Measurements from ENCODE around the gene THAP4.

- TF ChIP-seq CTCF (IDR thresholded peaks at IDR 0.05; ENCODE audit: low read length) (no peak), EZH2 (optimal IDR thresholded peaks at IDR 0.05; ENCODE audit: low read depth, low read length) (no peak)
These were observed 63.2 kb downstream of the THAP4 start for GRCh38 chr2:241573741-241574140.

Data from MM.1S (cell line).